ENCODE results near the gene MEIS3.

DNA sequence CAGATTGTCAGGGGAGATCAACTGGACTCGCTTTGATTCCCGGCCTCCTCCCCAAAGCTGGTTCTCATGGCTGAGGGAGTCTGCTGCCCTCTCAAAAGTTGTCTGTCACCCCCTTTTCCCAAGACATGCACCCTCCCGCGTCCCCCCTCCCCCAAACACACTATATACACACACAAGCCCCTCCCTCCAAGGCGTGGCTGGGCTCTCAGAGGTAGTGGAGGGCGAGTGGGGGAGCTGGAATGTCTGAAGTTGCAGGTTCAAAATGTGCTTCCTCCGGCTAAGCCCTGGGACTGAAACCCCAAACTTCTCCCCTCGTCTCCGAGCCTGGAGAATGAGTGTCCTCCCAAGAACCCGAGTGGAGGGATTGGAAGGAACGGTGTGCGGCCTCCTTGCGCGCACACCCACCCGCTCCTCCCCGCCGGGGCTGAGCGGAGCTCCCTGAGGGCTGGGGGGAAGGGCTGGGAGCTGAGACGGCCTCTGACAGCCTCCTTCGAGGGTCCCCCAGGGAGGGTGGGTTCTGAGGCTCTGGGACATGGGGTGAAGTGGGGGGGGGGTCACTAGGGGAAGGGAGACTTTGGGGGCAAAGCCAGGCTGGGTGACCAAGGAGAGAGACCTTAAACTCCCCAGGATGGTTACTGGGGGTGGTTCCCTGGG is 9.9 kb upstream of the MEIS3 start:
- TF ChIP-seq CTCF (IDR thresholded peaks at IDR 0.05): no peak
- no peak for TF ChIP-seq POLR2A (IDR thresholded peaks at IDR 0.05)

All from right lobe of liver (tissue), 4 donors.